Fibroblast of skin of left biceps (primary cell): Measurements from ENCODE around the gene TRPT1.
"Not testable (repeated sequence)": the region's sequence is repeated elsewhere in the genome, so short reads cannot be mapped to it uniquely, and the experiment has no call there.

Experiments used
- DNase-seq, 2 experiments: peaks; one replicate each; pipeline ENCODE4 v3.0.0-alpha.2; 2013; ENCODE audit warnings: low read depth in 2 of 2

The TRPT1 gene

DNA sequence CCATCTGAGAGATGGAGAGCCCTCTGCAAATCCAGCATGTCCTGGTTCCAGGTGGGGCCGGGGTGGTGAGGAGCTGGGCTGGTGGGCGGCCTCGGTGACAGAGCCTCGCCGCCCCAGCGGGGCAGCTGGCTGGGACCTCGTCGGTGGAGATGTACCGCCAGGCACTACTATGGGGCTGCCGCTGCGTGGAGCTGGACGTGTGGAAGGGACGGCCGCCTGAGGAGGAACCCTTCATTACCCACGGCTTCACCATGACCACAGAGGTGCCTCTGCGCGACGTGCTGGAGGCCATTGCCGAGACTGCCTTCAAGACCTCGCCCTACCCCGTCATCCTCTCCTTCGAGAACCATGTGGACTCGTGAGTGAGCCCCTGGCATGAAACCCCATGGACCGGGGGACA is 32.4 kb upstream of the TRPT1 start:
- DNase-seq: no peak

DNA sequence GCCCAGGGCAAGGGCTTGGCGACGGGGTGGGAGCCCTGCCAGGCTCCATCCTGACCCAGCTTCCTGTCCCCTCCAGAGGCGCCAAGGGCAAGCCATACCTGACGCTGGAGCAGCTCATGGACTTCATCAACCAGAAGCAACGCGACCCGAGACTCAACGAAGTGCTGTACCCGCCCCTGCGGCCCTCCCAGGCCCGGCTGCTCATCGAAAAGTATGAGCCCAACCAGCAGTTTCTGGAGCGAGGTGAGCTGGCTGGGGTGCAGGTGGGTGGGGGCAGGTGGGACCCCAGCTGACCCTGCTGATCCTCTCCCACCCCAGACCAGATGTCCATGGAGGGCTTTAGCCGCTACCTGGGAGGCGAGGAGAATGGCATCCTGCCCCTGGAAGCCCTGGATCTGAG is 30.3 kb upstream of the TRPT1 start:
- no peak for DNase-seq

DNA sequence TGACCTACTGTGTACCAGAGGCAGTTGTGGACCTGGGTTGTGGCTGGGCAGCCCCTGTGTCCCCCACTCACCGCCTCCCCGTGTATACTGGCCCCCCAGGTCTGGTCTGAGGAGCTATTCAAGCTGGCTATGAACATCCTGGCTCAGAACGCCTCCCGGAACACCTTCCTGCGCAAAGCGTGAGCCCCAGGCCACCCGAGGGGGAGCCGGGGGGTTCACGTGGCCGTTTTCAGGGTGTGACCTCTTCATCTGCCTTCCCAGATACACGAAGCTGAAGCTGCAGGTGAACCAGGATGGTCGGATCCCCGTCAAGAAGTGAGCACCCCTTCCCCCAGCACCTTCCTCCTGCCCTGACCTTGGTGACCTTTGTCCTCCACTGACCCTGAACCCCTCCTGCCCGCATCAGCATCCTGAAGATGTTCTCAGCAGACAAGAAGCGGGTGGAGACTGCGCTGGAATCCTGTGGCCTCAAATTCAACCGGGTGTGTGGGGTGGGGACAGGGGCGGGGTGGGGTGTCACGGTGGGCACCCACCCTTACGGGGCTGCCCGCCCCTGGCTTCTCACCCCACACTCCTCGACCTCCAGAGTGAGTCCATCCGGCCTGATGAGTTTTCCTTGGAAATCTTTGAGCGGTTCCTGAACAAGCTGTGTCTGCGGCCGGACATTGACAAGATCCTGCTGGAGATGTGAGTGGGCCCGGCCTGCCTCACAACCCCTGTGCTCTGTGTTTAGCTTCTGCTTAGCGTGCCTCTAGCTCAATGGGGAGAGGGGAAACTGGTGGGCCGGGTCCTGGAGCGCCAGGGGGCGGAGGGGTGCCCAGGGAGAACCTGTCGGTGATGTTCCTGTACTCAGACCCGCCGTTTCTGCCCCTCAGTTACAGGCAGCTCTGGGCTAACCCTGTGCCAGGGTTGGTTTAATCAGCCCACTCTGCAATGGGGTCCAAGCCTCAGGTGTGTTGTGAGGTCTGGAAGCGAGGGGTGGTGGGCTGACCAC is 29.4 kb upstream of the TRPT1 start:
- no peak for DNase-seq

DNA sequence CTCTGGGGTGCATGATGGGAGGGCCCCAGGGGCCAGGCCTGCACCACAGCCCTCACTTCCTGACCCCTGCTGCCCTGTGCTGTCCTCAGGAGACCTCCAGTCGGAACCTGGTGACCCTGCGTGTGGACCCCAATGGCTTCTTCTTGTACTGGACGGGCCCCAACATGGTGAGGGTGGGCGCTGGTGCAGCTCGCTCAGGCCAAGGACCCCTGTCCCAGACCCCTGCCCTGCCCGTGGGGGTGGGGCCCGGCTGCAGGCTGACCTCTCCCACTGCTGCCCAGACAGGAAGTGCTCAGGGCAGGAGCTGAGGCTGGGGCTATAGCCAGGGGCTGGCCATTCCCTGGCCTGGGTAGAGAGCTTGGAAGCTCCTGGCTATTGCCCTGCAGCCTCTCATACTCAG is 28.3 kb upstream of the TRPT1 start:
- no peak for DNase-seq

GRCh38 chr11:64253481-64253880 is 27.5 kb upstream of the TRPT1 start:
- DNase-seq: no peak

- no peak for DNase-seq
Observed at GRCh38 chr11:64253043-64253442, 27.1 kb upstream of the TRPT1 start.

GRCh38 chr11:64252003-64252872 is 26.3 kb upstream of the TRPT1 start:
- no peak for DNase-seq

GRCh38 chr11:64251753-64252002 is 25.7 kb upstream of the TRPT1 start:
- DNase-seq: no peak

GRCh38 chr11:64251016-64251752 is 25.2 kb upstream of the TRPT1 start, which contains the start of gene PLCB3:
PLCB3 (plus strand) TSS chr11:64251530; CDS start chr11:64251650, 120 bp downstream.
- no peak for DNase-seq

DNA sequence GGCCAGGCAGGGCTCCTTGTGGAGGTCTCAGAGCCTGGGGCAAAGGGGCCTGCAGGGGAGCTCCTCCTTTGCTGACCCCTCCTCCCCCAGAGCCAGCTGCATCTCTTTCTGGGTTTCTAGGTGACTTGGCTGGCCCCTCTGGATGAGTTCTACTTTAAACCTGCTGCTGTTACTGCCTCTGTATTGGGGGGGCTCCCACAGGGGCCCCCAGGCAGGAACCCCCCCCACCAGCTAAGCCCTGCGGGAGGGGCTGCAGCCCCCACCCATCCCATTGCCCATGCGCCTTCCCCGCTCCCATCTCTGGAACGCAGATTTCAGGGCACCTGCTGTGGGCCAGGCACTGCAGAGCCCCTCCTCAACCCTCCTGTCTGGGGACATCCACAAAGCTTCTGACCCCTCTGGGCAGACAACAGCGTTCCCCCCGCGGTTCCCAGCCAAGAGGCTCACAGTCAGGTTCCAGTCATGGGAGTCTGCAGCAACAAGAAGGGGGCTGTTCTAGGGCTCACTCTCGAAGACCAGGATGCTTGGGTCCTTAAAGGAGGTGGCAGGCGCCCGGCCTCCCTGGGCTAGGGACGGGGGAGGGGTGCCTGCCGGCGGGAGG is 24.5 kb upstream of the TRPT1 start:
- DNase-seq: no peak

DNA sequence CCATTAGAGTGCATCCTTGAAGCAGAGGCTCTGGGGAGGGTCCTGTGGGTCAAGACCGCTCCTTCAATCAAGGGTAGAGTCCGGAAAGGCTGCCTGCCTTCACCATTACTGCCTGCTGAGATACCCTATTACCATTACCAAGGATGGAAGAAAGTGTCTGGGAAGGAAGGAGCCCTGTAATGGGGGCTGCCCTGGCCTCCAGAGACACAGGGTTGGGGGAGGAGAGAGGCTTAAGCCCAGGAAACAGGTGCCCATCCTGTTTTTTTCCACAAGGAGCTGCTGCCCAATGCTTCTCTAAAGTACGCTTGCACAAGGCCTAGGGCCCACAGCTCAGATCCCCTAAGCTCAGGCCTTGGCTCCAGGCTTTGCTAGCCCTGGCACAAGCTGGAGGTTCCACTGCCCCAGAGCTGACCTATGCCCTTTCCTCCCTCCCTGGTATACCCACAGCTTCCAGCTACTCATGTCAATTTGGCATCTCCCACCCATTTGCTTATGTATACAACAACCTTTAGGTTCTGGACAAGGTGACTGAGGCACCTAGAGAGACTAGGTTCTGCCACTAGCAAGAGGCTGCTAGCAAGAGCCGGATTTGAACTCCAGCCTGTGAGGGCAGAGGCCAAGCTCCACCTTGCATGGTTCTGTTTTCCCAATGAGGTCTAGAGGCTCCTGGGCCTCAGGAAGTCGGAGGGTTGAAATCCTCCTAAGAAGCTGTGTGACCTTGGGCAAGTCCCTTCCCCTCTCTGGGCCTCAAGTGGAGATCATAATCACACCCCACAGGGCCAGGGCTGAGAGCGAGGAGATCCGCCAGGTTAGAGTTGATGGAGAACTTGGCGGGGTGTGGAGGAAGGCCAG is 23.8 kb upstream of the TRPT1 start:
- no peak for DNase-seq

DNA sequence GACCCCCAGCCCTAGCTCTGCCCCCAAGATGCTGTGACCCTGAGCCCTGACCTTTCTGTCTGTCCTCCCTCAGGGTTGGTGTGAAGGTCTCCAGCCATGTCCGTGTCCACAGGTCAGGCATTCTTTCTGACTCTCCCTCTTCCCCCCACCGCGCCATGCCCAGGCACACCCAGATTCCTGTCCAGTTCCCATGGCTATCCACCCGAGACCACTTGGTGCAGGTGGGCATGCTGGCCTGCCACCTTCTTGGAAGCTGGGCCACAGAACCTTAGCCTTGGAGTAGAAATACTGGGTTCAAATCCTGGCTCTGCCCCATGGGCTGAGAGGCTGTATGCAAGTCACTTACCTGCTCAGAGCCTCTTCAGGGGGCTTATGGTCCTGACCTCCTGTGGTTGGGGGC is 23.1 kb upstream of the TRPT1 start:
- no peak for DNase-seq

DNA sequence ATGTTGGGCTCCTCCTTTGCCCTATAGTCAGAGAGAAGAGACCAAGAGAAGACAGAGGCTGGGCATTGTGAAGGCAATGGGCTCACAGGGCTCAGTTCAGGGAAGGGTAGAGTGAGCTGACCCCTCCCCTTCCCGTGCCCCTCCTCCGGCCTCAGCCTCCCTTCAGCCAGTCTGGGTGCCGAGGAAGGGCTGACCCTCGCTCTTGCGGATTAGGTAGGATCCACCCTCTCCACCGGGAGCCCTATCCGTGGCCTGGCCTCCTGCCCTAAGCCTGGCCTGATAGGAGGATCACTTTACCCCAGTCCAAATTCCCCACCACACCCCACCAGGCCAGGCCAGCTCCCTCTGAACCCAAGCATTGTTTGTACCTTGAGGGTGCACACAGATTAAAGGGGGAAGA is 22.6 kb upstream of the TRPT1 start:
- DNase-seq: no peak

DNA sequence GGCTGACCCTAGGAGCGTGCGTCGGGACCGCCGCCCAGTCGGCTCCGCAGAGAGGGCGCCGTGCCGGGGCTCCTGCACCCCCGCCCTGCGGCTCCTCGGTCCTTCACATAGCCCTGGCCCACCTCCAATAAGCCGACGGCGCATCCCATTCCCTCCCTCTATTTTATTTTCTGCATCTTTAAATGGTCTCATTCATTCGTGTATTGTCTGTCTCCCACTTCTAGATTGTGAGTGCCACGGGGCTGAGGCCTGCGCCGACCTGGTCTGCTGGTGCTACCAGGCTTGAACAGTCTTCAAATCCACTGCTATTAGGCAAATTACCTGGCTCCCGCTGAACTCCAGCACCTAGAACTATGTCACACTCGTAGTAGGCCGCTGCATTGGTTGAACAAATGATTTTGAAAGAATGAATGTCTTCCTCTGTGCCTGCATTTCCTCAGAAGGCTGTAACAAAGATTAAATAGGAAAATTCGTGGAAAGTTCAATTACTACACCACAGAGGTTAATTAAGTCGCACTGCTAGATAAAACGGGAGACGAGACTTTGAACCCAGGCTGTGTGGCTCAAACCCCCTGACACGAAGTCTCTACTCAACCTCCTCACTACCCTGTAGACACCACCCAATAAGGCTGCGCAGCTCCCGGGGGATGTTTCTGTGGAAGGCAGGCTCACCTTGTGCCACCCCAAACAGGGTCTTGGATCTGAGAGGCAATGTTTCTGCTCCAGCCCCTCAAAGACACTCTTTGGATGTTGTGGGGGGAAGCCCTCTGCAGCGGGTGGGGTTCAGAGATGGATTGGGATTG is 21.9 kb upstream of the TRPT1 start:
- no peak for DNase-seq

GRCh38 chr11:64246871-64247728 is 21.1 kb upstream of the TRPT1 start, which contains the start of gene PPP1R14B:
PPP1R14B (minus strand) TSS chr11:64246943; CDS start chr11:64246673, 270 bp downstream.
- DNase-seq: peak in 1 of 2 experiments; percentile 47

- DNase-seq: not testable (repeated sequence)
Observed at GRCh38 chr11:64246621-64246870, 20.6 kb upstream of the TRPT1 start.

GRCh38 chr11:64245797-64246620 is 20.0 kb upstream of the TRPT1 start:
- peak; percentile 65 to 67 for DNase-seq

DNA sequence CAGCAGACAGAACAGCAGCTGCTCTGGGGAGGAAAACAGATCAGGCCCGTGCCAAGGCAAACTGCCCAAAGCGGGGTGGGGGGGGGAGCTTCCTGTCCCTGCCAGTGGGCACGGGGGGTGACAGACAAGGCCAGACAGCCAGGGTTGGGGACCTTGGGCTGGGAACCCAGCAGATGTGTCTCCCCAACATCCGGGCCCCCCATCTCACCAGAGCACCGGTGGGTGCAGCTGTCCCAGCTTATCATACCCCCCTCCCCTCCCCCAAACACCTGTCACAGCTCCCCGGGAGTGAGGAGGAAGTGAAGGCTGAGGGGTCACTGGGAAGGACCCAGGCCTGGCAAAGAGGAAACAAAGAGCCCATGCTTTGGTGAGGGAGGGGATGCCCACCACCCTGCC is 19.4 kb upstream of the TRPT1 start:
- DNase-seq: no peak
